Measurements from ENCODE around the gene PITHD1. TPM values are rescaled to one million over a fixed set of nuclear protein-coding genes. Genes with fewer than 3 reads are reported as not detected.

The PITHD1 gene
- total and polyA plus RNA-seq, 8 donors: 18.1 to 62.0 (median 41.3) TPM

DNA sequence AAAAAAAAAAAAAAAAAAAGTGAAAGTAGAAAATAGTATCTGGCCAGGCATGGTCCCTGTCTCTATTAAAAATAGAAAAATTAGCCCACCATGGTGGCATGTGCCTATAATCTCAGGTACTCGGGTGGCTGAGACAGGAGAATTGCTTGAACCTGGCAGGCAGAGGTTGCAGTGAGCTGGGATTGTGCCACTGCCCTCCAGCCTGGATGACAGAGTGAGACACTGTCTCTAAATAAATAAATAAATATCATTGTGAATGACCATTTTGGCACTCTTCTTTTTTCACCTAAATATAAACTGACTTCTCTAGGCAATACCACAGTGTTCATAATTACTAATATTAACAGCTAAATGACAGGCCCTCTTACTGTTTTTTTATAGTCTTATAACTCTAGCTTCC, 20.4 kb upstream of the PITHD1 start:
- no peaks in the 10 kb centered on the region for H3K9me3 ChIP-seq
- H3K27ac ChIP-seq: no peak overlapping the region
- TF ChIP-seq, protein P1, sequence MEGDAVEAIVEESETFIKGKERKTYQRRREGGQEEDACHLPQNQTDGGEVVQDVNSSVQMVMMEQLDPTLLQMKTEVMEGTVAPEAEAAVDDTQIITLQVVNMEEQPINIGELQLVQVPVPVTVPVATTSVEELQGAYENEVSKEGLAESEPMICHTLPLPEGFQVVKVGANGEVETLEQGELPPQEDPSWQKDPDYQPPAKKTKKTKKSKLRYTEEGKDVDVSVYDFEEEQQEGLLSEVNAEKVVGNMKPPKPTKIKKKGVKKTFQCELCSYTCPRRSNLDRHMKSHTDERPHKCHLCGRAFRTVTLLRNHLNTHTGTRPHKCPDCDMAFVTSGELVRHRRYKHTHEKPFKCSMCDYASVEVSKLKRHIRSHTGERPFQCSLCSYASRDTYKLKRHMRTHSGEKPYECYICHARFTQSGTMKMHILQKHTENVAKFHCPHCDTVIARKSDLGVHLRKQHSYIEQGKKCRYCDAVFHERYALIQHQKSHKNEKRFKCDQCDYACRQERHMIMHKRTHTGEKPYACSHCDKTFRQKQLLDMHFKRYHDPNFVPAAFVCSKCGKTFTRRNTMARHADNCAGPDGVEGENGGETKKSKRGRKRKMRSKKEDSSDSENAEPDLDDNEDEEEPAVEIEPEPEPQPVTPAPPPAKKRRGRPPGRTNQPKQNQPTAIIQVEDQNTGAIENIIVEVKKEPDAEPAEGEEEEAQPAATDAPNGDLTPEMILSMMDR (IDR thresholded peaks at IDR 0.05): no peak
- TF ChIP-seq POLR2A (IDR thresholded peaks at IDR 0.05): no peak
- TF ChIP-seq POLR2AphosphoS5 (IDR thresholded peaks at IDR 0.05): no peak
- no peak for TF ChIP-seq EP300 (IDR thresholded peaks at IDR 0.05)
- DNase-seq: no peak
- H3K4me3 ChIP-seq: no peak overlapping the region
- peaks cover 84 to 100% (median 100%) of the 10 kb centered on the region in 4 donors for H3K36me3 ChIP-seq
- intact Hi-C loops (cut with DNase I; ENCODE audit: low total_unique reads): no loop called here
- H3K27me3 ChIP-seq: no peaks in the 10 kb centered on the region
- peaks cover 0 to 47% (median 5%) of the 10 kb centered on the region in 4 donors for H3K4me1 ChIP-seq
- 73 to 89% (median 82%) methylated on average over 1 of the region's 1 CpG for WGBS, 5 donors

- WGBS, 5 donors: 34 to 58% (median 53%) methylated on average over 4 of the region's 4 CpGs
- Histone ChIP-seq H3K27ac (no peak overlapping the region), H3K36me3 (peaks cover 72 to 98% (median 94%) of the 10 kb centered on the region in 4 donors), H3K4me1 (peaks cover 0 to 62% (median 11%) of the 10 kb centered on the region in 4 donors), H3K9me3 (no peaks in the 10 kb centered on the region), H3K4me3 (no peak overlapping the region), H3K27me3 (no peaks in the 10 kb centered on the region)
- TF ChIP-seq POLR2AphosphoS5 (IDR thresholded peaks at IDR 0.05) (no peak), EP300 (IDR thresholded peaks at IDR 0.05) (no peak), POLR2A (IDR thresholded peaks at IDR 0.05) (no peak)
- TF ChIP-seq, protein P1 (IDR thresholded peaks at IDR 0.05): no peak
- no peak for DNase-seq
- intact Hi-C loops (cut with DNase I; ENCODE audit: low total_unique reads): no loop called here
These were observed 18.9 kb upstream of the PITHD1 start for GRCh38 chr1:23759277-23759676.

DNA sequence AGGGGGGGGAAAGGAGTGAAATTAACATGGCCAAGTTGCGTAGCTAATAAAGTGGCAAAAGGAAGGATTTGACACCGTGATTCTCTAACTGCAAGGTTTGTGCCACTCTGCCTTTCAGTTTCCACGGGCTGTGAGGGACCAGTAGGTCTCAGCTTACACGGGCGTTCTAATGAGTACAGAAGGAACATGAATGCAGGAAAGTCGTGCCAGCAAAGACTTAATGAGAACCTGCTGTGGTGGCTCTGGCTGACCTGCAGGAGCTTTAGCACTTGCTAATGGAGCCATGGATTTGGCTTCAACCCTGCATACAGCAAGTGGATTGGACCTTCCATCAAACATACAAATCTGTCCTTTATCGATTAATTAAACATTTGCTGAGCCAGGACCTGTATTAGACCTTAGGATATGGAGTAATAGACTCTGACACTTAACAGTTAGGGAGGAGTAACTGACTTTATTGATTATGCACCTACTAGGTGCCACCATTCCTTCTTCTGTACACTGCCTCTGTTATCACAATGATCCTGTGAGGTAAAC, 15.1 kb upstream of the PITHD1 start:
- intact Hi-C loops (cut with DNase I; ENCODE audit: low total_unique reads): no loop called here
- H3K27ac ChIP-seq: peak overlapping the region in 2 of 5 donors; percentile 9 to 34
- WGBS, 5 donors: 46 to 75% (median 51%) methylated on average over 7 of the region's 7 CpGs
- no peaks in the 10 kb centered on the region for H3K27me3 ChIP-seq
- peak in 1 of 2 donors; percentile 44 for DNase-seq
- peaks cover 0 to 68% (median 11%) of the 10 kb centered on the region in 4 donors for H3K4me1 ChIP-seq
- no peaks in the 10 kb centered on the region for H3K9me3 ChIP-seq
- TF ChIP-seq POLR2AphosphoS5 (IDR thresholded peaks at IDR 0.05): no peak
- TF ChIP-seq, protein P1 (IDR thresholded peaks at IDR 0.05): no peak
- no peak overlapping the region for H3K4me3 ChIP-seq
- H3K36me3 ChIP-seq: peaks cover 42 to 85% (median 82%) of the 10 kb centered on the region in 4 donors

GRCh38 chr1:23768733-23769132, 9.5 kb upstream of the PITHD1 start:
- DNase-seq: no peak
- TF ChIP-seq POLR2A (IDR thresholded peaks at IDR 0.05) (no peak), EP300 (IDR thresholded peaks at IDR 0.05) (no peak), POLR2AphosphoS5 (IDR thresholded peaks at IDR 0.05) (no peak)
- TF ChIP-seq, protein P1 (IDR thresholded peaks at IDR 0.05): no peak
- Histone ChIP-seq H3K36me3 (peaks cover 8 to 60% (median 49%) of the 10 kb centered on the region in 4 donors), H3K27ac (no peak overlapping the region), H3K4me3 (no peak overlapping the region), H3K9me3 (no peaks in the 10 kb centered on the region), H3K27me3 (no peaks in the 10 kb centered on the region), H3K4me1 (peaks cover 4 to 37% (median 15%) of the 10 kb centered on the region in 4 donors)
- 80 to 88% (median 87%) methylated on average over 5 of the region's 5 CpGs for WGBS, 5 donors
- intact Hi-C loops (cut with DNase I; ENCODE audit: low total_unique reads): no loop called here

Measured in stomach (tissue), 9 donors.